ENCODE data around the gene ANKRD55.

Gene ANKRD55

GRCh38 chr5:56066931-56067450 is 166.1 kb downstream of the ANKRD55 start:
- H3K27ac ChIP-seq: no peak overlapping the region
- no peak overlapping the region for H3K4me3 ChIP-seq

- Histone ChIP-seq H3K4me3 (no peak overlapping the region), H3K27ac (no peak overlapping the region)
Observed at GRCh38 chr5:56064984-56065383, 168.1 kb downstream of the ANKRD55 start.

- no peak overlapping the region for H3K27ac ChIP-seq
- no peak overlapping the region for H3K4me3 ChIP-seq
Observed at GRCh38 chr5:56060276-56061110, 172.6 kb downstream of the ANKRD55 start.

- no peak overlapping the region for H3K27ac ChIP-seq
Observed at GRCh38 chr5:56059854-56060253, 173.3 kb downstream of the ANKRD55 start.

GRCh38 chr5:56056875-56057274 is 176.3 kb downstream of the ANKRD55 start:
- no peak overlapping the region for H3K4me3 ChIP-seq
- H3K27ac ChIP-seq: no peak overlapping the region

More at GRCh38 chr5:56059854-56060253, 173.3 kb downstream of the ANKRD55 start:
- no peak overlapping the region for H3K4me3 ChIP-seq

GRCh38 chr5:56055859-56056258 is 177.3 kb downstream of the ANKRD55 start:
- no peak overlapping the region for H3K27ac ChIP-seq
- no peak overlapping the region for H3K4me3 ChIP-seq

- Histone ChIP-seq H3K4me3 (no peak overlapping the region), H3K27ac (no peak overlapping the region)
Observed at GRCh38 chr5:56055287-56055686, 177.8 kb downstream of the ANKRD55 start.

GRCh38 chr5:56054666-56055065 is 178.5 kb downstream of the ANKRD55 start:
- Histone ChIP-seq H3K27ac (no peak overlapping the region), H3K4me3 (no peak overlapping the region)

- Histone ChIP-seq H3K27ac (no peak overlapping the region), H3K4me3 (no peak overlapping the region)
Observed at GRCh38 chr5:56053363-56053762, 179.8 kb downstream of the ANKRD55 start.

- H3K4me3 ChIP-seq: no peak overlapping the region
- no peak overlapping the region for H3K27ac ChIP-seq
Observed at GRCh38 chr5:56052735-56053134, 180.4 kb downstream of the ANKRD55 start.

- Histone ChIP-seq H3K4me3 (no peak overlapping the region), H3K27ac (peak overlapping the region in 8 of 21 experiments; percentile 9 to 74 (median 36))
Observed at GRCh38 chr5:56050551-56051255, 182.4 kb downstream of the ANKRD55 start.
